H9 (cell line): Measurements from ENCODE around the gene PIK3C3. TPM values are rescaled to one million over a fixed set of nuclear protein-coding genes. Genes with fewer than 3 reads are reported as not detected.
A peak's percentile ranks its signal among the peaks of the same experiment; 100 is the strongest.

Source experiments
- DNase-seq: peaks from one replicate; pipeline ENCODE4 v3.0.0-alpha.2; 2017
- H2AFZ ChIP-seq: one replicate; pipeline ENCODE4 v1.6.1; 2013; ENCODE audit warnings: mild to moderate bottlenecking, low read length, control low read depth, moderate library complexity
- H2AK5ac ChIP-seq: 2 replicates; pipeline ENCODE4 v1.6.1; 2013; ENCODE audit warnings: low read length, control low read depth, mixed read lengths; ENCODE audit not compliant: insufficient read length
- H2BK120ac ChIP-seq: one replicate; pipeline ENCODE4 v1.6.1; 2013; ENCODE audit warnings: low read depth, mild to moderate bottlenecking, low read length, control low read depth, inconsistent platforms; ENCODE audit not compliant: poor library complexity, severe bottlenecking
- H2BK12ac ChIP-seq: 2 replicates; pipeline ENCODE4 v1.6.1; 2013; ENCODE audit warnings: low read length, control low read depth, mixed read lengths, low read depth; ENCODE audit not compliant: insufficient read length
- H2BK15ac ChIP-seq: 2 replicates; pipeline ENCODE4 v1.6.1; 2013; ENCODE audit warnings: low read depth, low read length, control low read depth
- H2BK20ac ChIP-seq: one replicate; pipeline ENCODE4 v1.6.1; 2013; ENCODE audit warnings: low read depth, mild to moderate bottlenecking, low read length, control low read depth, inconsistent platforms; ENCODE audit not compliant: poor library complexity, severe bottlenecking
- H2BK5ac ChIP-seq: 2 replicates; pipeline ENCODE4 v1.6.1; 2013; ENCODE audit warnings: low read length, control low read depth, mixed read lengths; ENCODE audit not compliant: insufficient read length
- H3K14ac ChIP-seq: 2 replicates; pipeline ENCODE4 v1.6.1; 2013; ENCODE audit warnings: low read length, control low read depth; ENCODE audit not compliant: insufficient read depth
- H3K18ac ChIP-seq: 2 replicates; pipeline ENCODE4 v1.6.1; 2013; ENCODE audit warnings: low read depth, mild to moderate bottlenecking, mixed read lengths, low read length, control low read depth; ENCODE audit not compliant: insufficient read length
- H3K23ac ChIP-seq: 2 replicates; pipeline ENCODE4 v1.6.1; 2013; ENCODE audit warnings: low read length, control low read depth, mixed read lengths, low read depth; ENCODE audit not compliant: insufficient read length
- H3K23me2 ChIP-seq: 2 replicates; pipeline ENCODE4 v1.6.1; 2013; ENCODE audit warnings: low read depth, mild to moderate bottlenecking, mixed read lengths, low read length, control low read depth; ENCODE audit not compliant: insufficient read length, poor library complexity, severe bottlenecking
- H3K27ac ChIP-seq: 2 replicates; pipeline ENCODE4 v1.5.1; 2013; ENCODE audit warnings: low read length, control low read depth, mixed read lengths, low read depth; ENCODE audit not compliant: insufficient read length
- H3K27me3 ChIP-seq: 2 replicates; pipeline ENCODE4 v1.6.1; 2013; ENCODE audit warnings: low read length, control low read depth, inconsistent platforms; ENCODE audit not compliant: insufficient read depth
- H3K4ac ChIP-seq: 2 replicates; pipeline ENCODE4 v1.6.1; 2013; ENCODE audit warnings: low read depth, mild to moderate bottlenecking, control low read depth, inconsistent platforms, low read length, moderate library complexity
- H3K4me1 ChIP-seq: 2 replicates; pipeline ENCODE4 v1.6.1; 2013; ENCODE audit warnings: low read length, control low read depth, inconsistent platforms; ENCODE audit not compliant: insufficient read depth
- H3K4me2 ChIP-seq: 2 replicates; pipeline ENCODE4 v1.6.1; 2013; ENCODE audit warnings: low read length, control low read depth, mixed read lengths; ENCODE audit not compliant: insufficient read length, insufficient read depth
- H3K56ac ChIP-seq: 2 replicates; pipeline ENCODE4 v1.6.1; 2013; ENCODE audit warnings: low read depth, mild to moderate bottlenecking, mixed read lengths, low read length, control low read depth; ENCODE audit not compliant: insufficient read length
- H3K79me1 ChIP-seq: 2 replicates; pipeline ENCODE4 v1.6.1; 2013; ENCODE audit warnings: low read depth, mild to moderate bottlenecking, moderate library complexity, low read length, control low read depth, inconsistent platforms; ENCODE audit not compliant: insufficient read depth, poor library complexity, severe bottlenecking
- H3K79me2 ChIP-seq: 2 replicates; pipeline ENCODE4 v1.6.1; 2013; ENCODE audit warnings: low read length, control low read depth, inconsistent platforms; ENCODE audit not compliant: insufficient read depth
- H3K9ac ChIP-seq: 2 replicates; pipeline ENCODE4 v1.6.1; 2013; ENCODE audit warnings: low read length, control low read depth, mixed read lengths; ENCODE audit not compliant: insufficient read length; ENCODE audit errors: extremely low read depth
- H3K9me3 ChIP-seq: one replicate; pipeline ENCODE4 v1.6.1; 2013; ENCODE audit warnings: low read depth, low read length, inconsistent platforms; ENCODE audit not compliant: control insufficient read depth
- H3T11ph ChIP-seq: one replicate; pipeline ENCODE4 v1.6.1; 2013; ENCODE audit warnings: mild to moderate bottlenecking, low read length, control low read depth, inconsistent platforms
- H4K20me1 ChIP-seq: one replicate; pipeline ENCODE4 v1.6.1; 2013; ENCODE audit not compliant: control insufficient read depth, insufficient read length, insufficient read depth
- H4K5ac ChIP-seq: 2 replicates; pipeline ENCODE4 v1.6.1; 2013; ENCODE audit warnings: low read depth, mild to moderate bottlenecking, mixed read lengths, low read length, control low read depth; ENCODE audit not compliant: insufficient read length
- H4K8ac ChIP-seq: replicated peaks from 2 replicates; pipeline ENCODE4 v1.6.1; 2013; ENCODE audit warnings: low read length, control low read depth, mixed read lengths, low read depth; ENCODE audit not compliant: insufficient read length
- H4K91ac ChIP-seq: 2 replicates; pipeline ENCODE4 v1.6.1; 2013; ENCODE audit warnings: low read depth, mild to moderate bottlenecking, moderate library complexity, mixed read lengths, low read length, control low read depth; ENCODE audit not compliant: insufficient read length
- H3K27ac Mint-ChIP-seq, 3 experiments: 2 replicates in 2 of 3; 3 replicates in 1 of 3; pipeline ENCODE4 v1.8.0; 2020 to 2021; ENCODE audit warnings: mixed read lengths in 3 of 3, mild to moderate bottlenecking in 1 of 3, moderate library complexity in 1 of 3
- H3K27me3 Mint-ChIP-seq: 2 replicates; pipeline ENCODE4 v1.8.0; 2021; ENCODE audit warnings: low read depth, mild to moderate bottlenecking, moderate library complexity, mixed read lengths
- H3K36me3 Mint-ChIP-seq, 3 experiments: 2 replicates in 2 of 3; 3 replicates in 1 of 3; pipeline ENCODE4 v1.8.0; 2020 to 2021; ENCODE audit warnings: low read depth in 3 of 3, mixed read lengths in 3 of 3; ENCODE audit not compliant: insufficient read depth in 1 of 3
- H3K4me1 Mint-ChIP-seq, 2 experiments: 2 replicates each; pipeline ENCODE4 v1.8.0; 2020; ENCODE audit warnings: mixed read lengths in 2 of 2
- H3K4me3 Mint-ChIP-seq, 2 experiments: 2 replicates in 1 of 2; 3 replicates in 1 of 2; pipeline ENCODE4 v1.8.0; 2020 to 2021; ENCODE audit warnings: mild to moderate bottlenecking in 2 of 2, mixed read lengths in 2 of 2, moderate library complexity in 1 of 2
- H3K9me3 Mint-ChIP-seq, 2 experiments: 2 replicates in 1 of 2; 3 replicates in 1 of 2; pipeline ENCODE4 v1.8.0; 2020; ENCODE audit warnings: mild to moderate bottlenecking in 2 of 2, mixed read lengths in 2 of 2, moderate library complexity in 1 of 2
- CTCF ChIP-seq: fragments of 200-600 bp; sonication (generic); conservative IDR thresholded peaks from 3 replicates; pipeline ENCODE4 v1.8.0; 2021; ENCODE audit warnings: antibody characterized with exemption, mild to moderate bottlenecking
- WGBS: extraction: QIAGEN DNeasy Blood & Tissue Kit; methylation state at CpG from one replicate; pipeline ENCODE4 v1.1.7; 2013; ENCODE audit warnings: missing lambda C conversion rate, low lambda C conversion rate, mixed read lengths; ENCODE audit not compliant: insufficient read length; ENCODE audit errors: extremely low coverage; 5-methylcytosine and 5-hydroxymethylcytosine counted together
- total RNA-seq: library from RNA; stranded (reverse); gene quantifications from 2 replicates; pipeline ENCODE4 v1.2.1, GENCODE V29; 2021

Gene PIK3C3
- total RNA-seq, 1 experiment from 2014 or later = 48.8 TPM

- Histone ChIP-seq H2AK5ac (no peak overlapping the region), H3K79me2 (peaks cover 10% of the 10 kb centered on the region; the same call in 1 of the 2 replicates), H2BK20ac (no peak overlapping the region), H2BK5ac (no peak overlapping the region), H3K18ac (no peak overlapping the region), H4K8ac (no peak overlapping the region), H2AFZ (no peak overlapping the region), H2BK120ac (no peak overlapping the region), H3K4ac (no peak overlapping the region), H2BK12ac (no peak overlapping the region), H3K27me3 (no peaks in the 10 kb centered on the region), H3K23me2 (peaks cover 3% of the 10 kb centered on the region), H2BK15ac (no peak overlapping the region), H3K79me1 (no peaks in the 10 kb centered on the region), H3K14ac (no peak overlapping the region; the same call in 1 of the 2 replicates), H3T11ph (no peak overlapping the region), H3K4me1 (no peaks in the 10 kb centered on the region), H4K20me1 (no peaks in the 10 kb centered on the region), H3K9me3 (no peaks in the 10 kb centered on the region), H3K23ac (no peak overlapping the region), H3K56ac (no peak overlapping the region), H4K5ac (no peak overlapping the region), H3K27ac (no peak overlapping the region), H4K91ac (no peak overlapping the region), H3K4me2 (peak overlapping the region; percentile 97), H3K9ac (peak overlapping the region; percentile 91)
- Mint-ChIP-seq H3K36me3 (peaks cover 9 to 25% (median 24%) of the 10 kb centered on the region in 3 experiments), H3K4me1 (peaks cover 10 to 11% of the 10 kb centered on the region in 2 experiments), H3K9me3 (no peaks in the 10 kb centered on the region; a peak in 1 of 5 replicates), H3K27me3 (peaks cover 26% of the 10 kb centered on the region), H3K27ac (peak overlapping the region in 2 of 3 experiments; percentile 99 to 100; a peak in 5 of 7 replicates), H3K4me3 (peak overlapping the region; percentile 100)
- no peak for TF ChIP-seq CTCF
- no CpG with 5 or more reads among the region's 11 CpGs for WGBS
- no peak for DNase-seq
Measured at GRCh38 chr18:41955688-41956087, 654 bp downstream of the PIK3C3 start.
